Regular cardiac myocyte (primary cell): Measurements from ENCODE around the gene TP53AIP1. TPM values are rescaled to one million over a fixed set of nuclear protein-coding genes. Genes with fewer than 3 reads are reported as not detected.

ENCODE experiments used
- total RNA-seq: library from RNA; depleted of rRNA; stranded (reverse); fragments of >200 nt; gene quantifications from 2 replicates; pipeline ENCODE4 v1.2.3, GENCODE V29; 2014

The TP53AIP1 gene, protein sequence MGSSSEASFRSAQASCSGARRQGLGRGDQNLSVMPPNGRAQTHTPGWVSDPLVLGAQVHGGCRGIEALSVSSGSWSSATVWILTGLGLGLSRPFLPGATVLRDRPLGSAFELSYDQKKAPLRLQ
- under 0.01 TPM in 1 of 2 replicates, not detected in the other for total RNA-seq

DNA sequence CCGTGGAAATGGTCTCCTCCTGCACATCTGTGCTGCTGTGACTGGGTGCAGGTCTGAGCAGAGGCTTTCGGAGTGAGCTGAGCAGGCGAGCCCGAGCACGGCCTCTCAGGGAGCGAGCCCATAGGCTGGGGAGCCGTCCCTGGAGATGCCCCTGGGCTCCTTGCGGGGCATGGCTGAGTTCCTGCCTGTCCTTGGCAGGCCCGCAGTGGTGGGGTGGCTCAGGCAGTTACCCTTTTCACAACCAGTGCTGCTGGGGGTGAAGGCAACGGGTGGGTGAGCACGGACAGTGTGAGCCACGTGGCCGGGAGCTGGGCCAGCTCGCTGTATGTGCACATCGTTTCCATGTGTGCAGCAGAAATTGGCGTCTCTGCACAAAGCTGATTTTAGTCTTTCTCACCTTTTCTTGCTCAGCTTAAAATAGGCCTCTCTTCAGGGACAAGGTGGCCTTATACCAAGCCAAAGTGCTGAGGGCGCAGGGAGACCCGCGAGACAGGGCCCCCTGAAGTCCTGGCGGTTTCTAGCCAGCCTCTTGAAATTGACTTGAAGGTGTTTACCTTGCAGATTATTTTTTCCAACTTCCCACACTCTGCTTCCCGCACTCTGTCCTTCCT, at the start of gene TP53AIP1:
TP53AIP1 (minus strand) TSS at position 55 of the 611 bp plus-strand sequence. CDS start 5,053 bp downstream, outside the sequence.

DNA sequence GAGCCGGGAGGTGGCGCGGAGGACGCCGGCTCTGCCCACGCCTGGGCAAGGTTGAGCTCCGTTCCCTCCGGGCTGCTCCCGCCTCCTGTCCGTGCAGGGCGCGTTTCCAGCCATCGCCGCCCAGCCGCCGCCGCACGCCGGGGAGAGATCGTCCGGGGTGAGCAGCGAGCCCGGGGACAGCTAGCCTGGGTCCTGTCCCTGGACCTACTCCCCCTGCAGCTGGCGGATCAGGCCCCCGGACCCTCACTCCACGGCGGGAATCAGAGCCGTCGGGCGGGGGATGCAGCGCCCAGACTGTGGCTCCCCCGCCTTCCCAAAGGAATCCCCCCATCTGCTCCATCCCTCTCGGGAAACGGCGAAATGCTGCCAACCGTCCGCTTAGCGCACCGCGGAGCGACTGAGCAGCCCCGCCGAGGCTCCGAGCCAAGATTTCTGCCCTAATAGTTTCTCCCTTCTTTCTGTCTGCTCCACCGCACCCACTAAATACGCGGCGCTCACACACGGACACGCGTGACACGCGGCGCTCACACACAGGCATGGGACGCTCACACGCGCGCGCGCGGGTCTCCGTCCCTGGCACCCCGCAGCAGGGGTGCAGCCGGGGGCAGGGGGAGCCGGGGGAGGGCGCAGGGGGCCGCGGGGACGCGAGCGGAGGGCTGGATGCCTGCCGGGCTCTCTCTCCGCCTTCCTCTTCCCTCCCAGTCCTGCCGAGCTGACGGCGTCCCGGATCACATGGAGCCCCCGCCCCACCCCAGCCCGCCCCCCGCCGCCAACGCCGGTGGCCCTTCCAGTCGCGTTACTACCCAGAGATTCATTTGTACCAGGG, 51.9 kb downstream of the TP53AIP1 start, which contains the start of gene KCNJ5:
KCNJ5 (plus strand) TSS at position 814 of the 826 bp plus-strand sequence. CDS start 19,918 bp downstream, outside the sequence.

Other genes starting within 250 kb of the TP53AIP1 start
- 34.4 and 35.1 TPM in 2 replicates for gene FLI1, start 248.8 kb downstream of the TP53AIP1 start, total RNA-seq
- under 0.01 TPM in 1 of 2 replicates, not detected in the other for gene KCNJ1, start 75.6 kb downstream of the TP53AIP1 start, total RNA-seq
- under 0.01 TPM in 1 of 2 replicates, not detected in the other for gene KCNJ5, start 51.5 kb downstream of the TP53AIP1 start, total RNA-seq
- gene ARHGAP32, start 249.5 kb upstream of the TP53AIP1 start, total RNA-seq, result 7.5 and 13.8 TPM in 2 replicates